HepG2 (cell line): Measurements from ENCODE around the gene PROSER1. TPM values are rescaled to one million over a fixed set of nuclear protein-coding genes. Genes with fewer than 3 reads are reported as not detected.

ENCODE experiments used
- ARNT ChIP-seq: fragments of 450-650 bp; IDR thresholded peaks from 2 replicates; pipeline ENCODE4 v1.6.1; 2017
- HMG20B ChIP-seq: conservative IDR thresholded peaks from 2 replicates; pipeline ENCODE4 v1.6.1; 2016; ENCODE audit warnings: missing genetic modification reagents, missing compliant biosample characterization
- HNRNPH1 ChIP-seq: fragments of 200-400 bp; formaldehyde crosslinking; optimal IDR thresholded peaks from 2 replicates; pipeline ENCODE3; 2017; ENCODE audit warnings: mild to moderate bottlenecking, low read depth, low read length
- JUNB ChIP-seq: sonication (generic); formaldehyde crosslinking; IDR thresholded peaks from 2 replicates; pipeline ENCODE4 v1.8.0; 2022; ENCODE audit warnings: missing genetic modification reagents, mild to moderate bottlenecking, borderline replicate concordance
- PHF20 ChIP-seq: sonication (generic); formaldehyde crosslinking; IDR thresholded peaks from 2 replicates; pipeline ENCODE4 v1.5.0; 2020; ENCODE audit warnings: mild to moderate bottlenecking, missing genetic modification reagents
- RBFOX2 ChIP-seq: fragments of 200-400 bp; formaldehyde crosslinking; IDR thresholded peaks from 2 replicates; pipeline ENCODE4 v1.6.1; 2017; ENCODE audit warnings: low read depth, mild to moderate bottlenecking, low read length
- SRY ChIP-seq: sonication (generic); formaldehyde crosslinking; IDR thresholded peaks from 2 replicates; pipeline ENCODE4 v1.8.0; 2022; ENCODE audit warnings: mild to moderate bottlenecking, missing genetic modification reagents
- polyA plus RNA-seq, 8 experiments: library from polyadenylated mRNA; depleted of rRNA in 3 of 8; stranded (reverse) in 7 of 8; unstranded in 1 of 8; fragments of >200 nt; fragmentation: Illumina TruSeq in 4 of 8; extraction: Trizol in 4 of 8; gene quantifications; 2 replicates each; pipeline versions ENCODE4 v1.2.1 to v1.2.3, GENCODE V29; 2011 to 2016; ENCODE audit warnings: low read depth in 4 of 8, missing spikeins in 1 of 8, mixed read lengths in 1 of 8; ENCODE audit not compliant: insufficient read depth in 1 of 8
- total RNA-seq, 5 experiments: library from RNA; depleted of rRNA; stranded (reverse); fragments of >200 nt; fragmentation: Illumina TruSeq; extraction: Trizol; gene quantifications; 2 replicates each; pipeline ENCODE4 v1.2.3, GENCODE V29; 2016; ENCODE audit warnings: low read depth in 1 of 5
- TF ChIP-seq, protein P1 (sequence below): sonication (generic); formaldehyde crosslinking; IDR thresholded peaks from 2 replicates; pipeline ENCODE4 v1.5.0; 2020; ENCODE audit warnings: mild to moderate bottlenecking, missing genetic modification reagents, borderline replicate concordance
- TF ChIP-seq, protein P2 (sequence below): sonication (generic); formaldehyde crosslinking; IDR thresholded peaks from 2 replicates; pipeline ENCODE4 v1.4.0; 2020; ENCODE audit warnings: missing genetic modification reagents
- TF ChIP-seq, protein P3 (sequence below): sonication (generic); formaldehyde crosslinking; IDR thresholded peaks from 2 replicates; pipeline ENCODE4 v1.5.0; 2020; ENCODE audit warnings: mild to moderate bottlenecking, missing genetic modification reagents
- TF ChIP-seq, protein P4 (sequence below): sonication (generic); formaldehyde crosslinking; IDR thresholded peaks from 2 replicates; pipeline ENCODE4 v1.5.1; 2020; ENCODE audit warnings: mild to moderate bottlenecking, missing genetic modification reagents, borderline replicate concordance
- TF ChIP-seq, protein P5 (sequence below): sonication (generic); formaldehyde crosslinking; IDR thresholded peaks from 2 replicates; pipeline ENCODE4 v1.5.1; 2020; ENCODE audit warnings: missing genetic modification reagents, mild to moderate bottlenecking, borderline replicate concordance

The PROSER1 gene
- total and polyA plus RNA-seq, 2 of the 13 experiments (the other 11 are each of a cell fraction or from before 2014, with no cell fraction given) = 11.4 to 17.2 TPM

DNA sequence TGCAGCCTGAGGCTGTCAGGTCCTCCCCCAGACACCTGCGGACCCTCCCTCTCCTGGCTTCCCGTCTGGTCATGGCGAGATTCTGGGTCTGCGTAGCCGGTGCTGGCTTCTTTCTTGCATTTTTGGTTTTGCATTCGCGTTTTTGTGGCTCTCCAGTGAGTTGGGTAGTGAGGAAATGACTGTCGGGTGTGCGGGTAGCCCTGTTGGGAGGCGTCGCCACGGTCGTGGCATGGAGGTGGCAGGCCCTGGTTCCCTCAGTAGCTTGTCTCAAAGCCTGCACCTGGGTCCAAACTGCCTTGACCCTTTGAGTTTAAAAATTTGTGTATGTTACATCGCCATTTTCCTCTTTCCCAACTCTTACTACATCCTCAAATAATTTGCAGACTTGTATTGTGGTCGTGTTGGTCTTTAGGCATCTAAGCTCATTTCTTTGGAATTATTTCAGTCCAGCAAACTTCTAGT, 711 bp upstream of the PROSER1 start (continued):
- TF ChIP-seq, protein P1, sequence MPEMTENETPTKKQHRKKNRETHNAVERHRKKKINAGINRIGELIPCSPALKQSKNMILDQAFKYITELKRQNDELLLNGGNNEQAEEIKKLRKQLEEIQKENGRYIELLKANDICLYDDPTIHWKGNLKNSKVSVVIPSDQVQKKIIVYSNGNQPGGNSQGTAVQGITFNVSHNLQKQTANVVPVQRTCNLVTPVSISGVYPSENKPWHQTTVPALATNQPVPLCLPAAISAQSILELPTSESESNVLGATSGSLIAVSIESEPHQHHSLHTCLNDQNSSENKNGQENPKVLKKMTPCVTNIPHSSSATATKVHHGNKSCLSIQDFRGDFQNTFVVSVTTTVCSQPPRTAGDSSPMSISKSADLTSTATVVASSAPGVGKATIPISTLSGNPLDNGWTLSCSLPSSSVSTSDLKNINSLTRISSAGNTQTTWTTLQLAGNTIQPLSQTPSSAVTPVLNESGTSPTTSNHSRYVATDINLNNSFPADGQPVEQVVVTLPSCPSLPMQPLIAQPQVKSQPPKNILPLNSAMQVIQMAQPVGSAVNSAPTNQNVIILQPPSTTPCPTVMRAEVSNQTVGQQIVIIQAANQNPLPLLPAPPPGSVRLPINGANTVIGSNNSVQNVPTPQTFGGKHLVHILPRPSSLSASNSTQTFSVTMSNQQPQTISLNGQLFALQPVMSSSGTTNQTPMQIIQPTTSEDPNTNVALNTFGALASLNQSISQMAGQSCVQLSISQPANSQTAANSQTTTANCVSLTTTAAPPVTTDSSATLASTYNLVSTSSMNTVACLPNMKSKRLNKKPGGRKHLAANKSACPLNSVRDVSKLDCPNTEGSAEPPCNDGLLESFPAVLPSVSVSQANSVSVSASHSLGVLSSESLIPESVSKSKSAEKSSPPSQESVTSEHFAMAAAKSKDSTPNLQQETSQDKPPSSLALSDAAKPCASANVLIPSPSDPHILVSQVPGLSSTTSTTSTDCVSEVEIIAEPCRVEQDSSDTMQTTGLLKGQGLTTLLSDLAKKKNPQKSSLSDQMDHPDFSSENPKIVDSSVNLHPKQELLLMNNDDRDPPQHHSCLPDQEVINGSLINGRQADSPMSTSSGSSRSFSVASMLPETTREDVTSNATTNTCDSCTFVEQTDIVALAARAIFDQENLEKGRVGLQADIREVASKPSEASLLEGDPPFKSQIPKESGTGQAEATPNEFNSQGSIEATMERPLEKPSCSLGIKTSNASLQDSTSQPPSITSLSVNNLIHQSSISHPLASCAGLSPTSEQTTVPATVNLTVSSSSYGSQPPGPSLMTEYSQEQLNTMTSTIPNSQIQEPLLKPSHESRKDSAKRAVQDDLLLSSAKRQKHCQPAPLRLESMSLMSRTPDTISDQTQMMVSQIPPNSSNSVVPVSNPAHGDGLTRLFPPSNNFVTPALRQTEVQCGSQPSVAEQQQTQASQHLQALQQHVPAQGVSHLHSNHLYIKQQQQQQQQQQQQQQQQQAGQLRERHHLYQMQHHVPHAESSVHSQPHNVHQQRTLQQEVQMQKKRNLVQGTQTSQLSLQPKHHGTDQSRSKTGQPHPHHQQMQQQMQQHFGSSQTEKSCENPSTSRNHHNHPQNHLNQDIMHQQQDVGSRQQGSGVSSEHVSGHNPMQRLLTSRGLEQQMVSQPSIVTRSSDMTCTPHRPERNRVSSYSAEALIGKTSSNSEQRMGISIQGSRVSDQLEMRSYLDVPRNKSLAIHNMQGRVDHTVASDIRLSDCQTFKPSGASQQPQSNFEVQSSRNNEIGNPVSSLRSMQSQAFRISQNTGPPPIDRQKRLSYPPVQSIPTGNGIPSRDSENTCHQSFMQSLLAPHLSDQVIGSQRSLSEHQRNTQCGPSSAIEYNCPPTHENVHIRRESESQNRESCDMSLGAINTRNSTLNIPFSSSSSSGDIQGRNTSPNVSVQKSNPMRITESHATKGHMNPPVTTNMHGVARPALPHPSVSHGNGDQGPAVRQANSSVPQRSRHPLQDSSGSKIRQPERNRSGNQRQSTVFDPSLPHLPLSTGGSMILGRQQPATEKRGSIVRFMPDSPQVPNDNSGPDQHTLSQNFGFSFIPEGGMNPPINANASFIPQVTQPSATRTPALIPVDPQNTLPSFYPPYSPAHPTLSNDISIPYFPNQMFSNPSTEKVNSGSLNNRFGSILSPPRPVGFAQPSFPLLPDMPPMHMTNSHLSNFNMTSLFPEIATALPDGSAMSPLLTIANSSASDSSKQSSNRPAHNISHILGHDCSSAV (CRISPR knock-in tag) = no peak
- TF ChIP-seq, protein P2, sequence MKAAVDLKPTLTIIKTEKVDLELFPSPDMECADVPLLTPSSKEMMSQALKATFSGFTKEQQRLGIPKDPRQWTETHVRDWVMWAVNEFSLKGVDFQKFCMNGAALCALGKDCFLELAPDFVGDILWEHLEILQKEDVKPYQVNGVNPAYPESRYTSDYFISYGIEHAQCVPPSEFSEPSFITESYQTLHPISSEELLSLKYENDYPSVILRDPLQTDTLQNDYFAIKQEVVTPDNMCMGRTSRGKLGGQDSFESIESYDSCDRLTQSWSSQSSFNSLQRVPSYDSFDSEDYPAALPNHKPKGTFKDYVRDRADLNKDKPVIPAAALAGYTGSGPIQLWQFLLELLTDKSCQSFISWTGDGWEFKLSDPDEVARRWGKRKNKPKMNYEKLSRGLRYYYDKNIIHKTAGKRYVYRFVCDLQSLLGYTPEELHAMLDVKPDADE (CRISPR knock-in tag) = no peak
- no peak for TF ChIP-seq RBFOX2
- TF ChIP-seq ARNT = no peak
- TF ChIP-seq, protein P3, sequence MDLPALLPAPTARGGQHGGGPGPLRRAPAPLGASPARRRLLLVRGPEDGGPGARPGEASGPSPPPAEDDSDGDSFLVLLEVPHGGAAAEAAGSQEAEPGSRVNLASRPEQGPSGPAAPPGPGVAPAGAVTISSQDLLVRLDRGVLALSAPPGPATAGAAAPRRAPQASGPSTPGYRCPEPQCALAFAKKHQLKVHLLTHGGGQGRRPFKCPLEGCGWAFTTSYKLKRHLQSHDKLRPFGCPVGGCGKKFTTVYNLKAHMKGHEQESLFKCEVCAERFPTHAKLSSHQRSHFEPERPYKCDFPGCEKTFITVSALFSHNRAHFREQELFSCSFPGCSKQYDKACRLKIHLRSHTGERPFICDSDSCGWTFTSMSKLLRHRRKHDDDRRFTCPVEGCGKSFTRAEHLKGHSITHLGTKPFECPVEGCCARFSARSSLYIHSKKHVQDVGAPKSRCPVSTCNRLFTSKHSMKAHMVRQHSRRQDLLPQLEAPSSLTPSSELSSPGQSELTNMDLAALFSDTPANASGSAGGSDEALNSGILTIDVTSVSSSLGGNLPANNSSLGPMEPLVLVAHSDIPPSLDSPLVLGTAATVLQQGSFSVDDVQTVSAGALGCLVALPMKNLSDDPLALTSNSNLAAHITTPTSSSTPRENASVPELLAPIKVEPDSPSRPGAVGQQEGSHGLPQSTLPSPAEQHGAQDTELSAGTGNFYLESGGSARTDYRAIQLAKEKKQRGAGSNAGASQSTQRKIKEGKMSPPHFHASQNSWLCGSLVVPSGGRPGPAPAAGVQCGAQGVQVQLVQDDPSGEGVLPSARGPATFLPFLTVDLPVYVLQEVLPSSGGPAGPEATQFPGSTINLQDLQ (CRISPR knock-in tag) = peak; percentile 41; the same call in 1 of the 2 replicates
- peak; percentile 4; the same call in 1 of the 2 replicates for TF ChIP-seq PHF20 (CRISPR knock-in tag)
- TF ChIP-seq, protein P4, sequence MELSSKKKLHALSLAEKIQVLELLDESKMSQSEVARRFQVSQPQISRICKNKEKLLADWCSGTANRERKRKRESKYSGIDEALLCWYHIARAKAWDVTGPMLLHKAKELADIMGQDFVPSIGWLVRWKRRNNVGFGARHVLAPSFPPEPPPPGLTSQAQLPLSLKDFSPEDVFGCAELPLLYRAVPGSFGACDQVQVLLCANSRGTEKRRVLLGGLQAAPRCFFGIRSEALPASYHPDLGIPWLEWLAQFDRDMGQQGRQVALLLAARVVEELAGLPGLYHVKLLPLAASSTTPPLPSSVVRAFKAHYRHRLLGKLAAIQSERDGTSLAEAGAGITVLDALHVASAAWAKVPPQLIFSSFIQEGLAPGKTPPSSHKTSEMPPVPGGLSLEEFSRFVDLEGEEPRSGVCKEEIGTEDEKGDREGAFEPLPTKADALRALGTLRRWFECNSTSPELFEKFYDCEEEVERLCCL (CRISPR knock-in tag) = 0 out of 2 replicates have a peak, but pooled peaks have one; percentile 20
- TF ChIP-seq HNRNPH1 = no peak
- TF ChIP-seq, protein P5, sequence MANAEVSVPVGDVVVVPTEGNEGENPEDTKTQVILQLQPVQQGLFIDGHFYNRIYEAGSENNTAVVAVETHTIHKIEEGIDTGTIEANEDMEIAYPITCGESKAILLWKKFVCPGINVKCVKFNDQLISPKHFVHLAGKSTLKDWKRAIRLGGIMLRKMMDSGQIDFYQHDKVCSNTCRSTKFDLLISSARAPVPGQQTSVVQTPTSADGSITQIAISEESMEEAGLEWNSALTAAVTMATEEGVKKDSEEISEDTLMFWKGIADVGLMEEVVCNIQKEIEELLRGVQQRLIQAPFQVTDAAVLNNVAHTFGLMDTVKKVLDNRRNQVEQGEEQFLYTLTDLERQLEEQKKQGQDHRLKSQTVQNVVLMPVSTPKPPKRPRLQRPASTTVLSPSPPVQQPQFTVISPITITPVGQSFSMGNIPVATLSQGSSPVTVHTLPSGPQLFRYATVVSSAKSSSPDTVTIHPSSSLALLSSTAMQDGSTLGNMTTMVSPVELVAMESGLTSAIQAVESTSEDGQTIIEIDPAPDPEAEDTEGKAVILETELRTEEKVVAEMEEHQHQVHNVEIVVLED (CRISPR knock-in tag) = no peak
- TF ChIP-seq SRY (CRISPR knock-in tag) = peak; percentile 44; the same call in 1 of the 2 replicates
- TF ChIP-seq JUNB (CRISPR knock-in tag) = no peak
- 0 out of 2 replicates have a peak, but pooled peaks have one; percentile 1 for TF ChIP-seq HMG20B (CRISPR knock-in tag)
